GM19328 (cell line): ENCODE results near the gene KEAP1.

Experiments
- ATAC-seq: cut with Tn5 transposase; IDR thresholded peaks from one replicate; pipeline ENCODE4 v1.9.1; 2021; ENCODE audit warnings: mild to moderate bottlenecking, moderate library complexity; ENCODE audit not compliant: unreplicated experiment

KEAP1 gene

DNA sequence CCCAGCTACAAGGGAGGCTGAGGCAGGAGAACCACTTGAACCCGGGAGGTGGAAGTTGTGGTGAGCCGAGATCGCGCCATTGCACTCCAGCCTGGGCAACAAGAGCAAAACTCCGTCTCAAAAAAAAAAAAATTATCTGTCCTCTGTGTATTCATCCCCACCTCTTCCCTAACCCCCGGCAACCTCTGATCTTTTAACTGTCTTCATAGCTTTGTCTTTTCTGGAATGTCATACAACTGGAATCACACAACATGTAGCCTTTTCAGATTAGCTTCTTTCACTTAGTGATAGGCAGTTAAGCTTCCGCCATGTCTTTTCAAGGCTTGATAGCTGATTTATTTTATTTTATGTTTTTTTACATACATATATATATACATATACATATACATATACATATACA lies 22.5 kb upstream of the KEAP1 start:
- no peak for ATAC-seq

DNA sequence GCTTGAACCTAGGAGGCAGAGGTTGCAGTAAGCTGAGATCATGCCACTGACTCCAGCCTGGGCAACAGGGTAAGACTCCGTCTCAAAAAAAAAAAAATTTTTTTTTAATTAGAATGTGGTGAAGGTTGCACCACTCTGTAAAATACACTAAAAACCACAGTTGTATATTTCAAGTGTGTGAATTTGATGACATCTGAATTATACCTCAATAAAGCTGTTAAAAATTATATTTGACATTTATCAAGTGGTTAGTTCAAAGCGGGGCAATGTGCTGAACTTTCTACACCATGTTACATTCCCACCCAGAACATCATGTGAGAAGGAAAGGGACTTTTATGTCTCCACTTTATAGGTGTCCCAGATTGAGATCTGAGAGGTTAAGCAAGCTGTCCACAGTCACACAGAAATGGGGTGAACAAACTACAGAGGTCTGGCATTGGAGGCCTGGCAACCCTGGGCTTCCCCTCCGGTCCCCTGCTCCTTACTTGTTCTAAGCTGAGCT lies 20.0 kb upstream of the KEAP1 start:
- no peak for ATAC-seq

DNA sequence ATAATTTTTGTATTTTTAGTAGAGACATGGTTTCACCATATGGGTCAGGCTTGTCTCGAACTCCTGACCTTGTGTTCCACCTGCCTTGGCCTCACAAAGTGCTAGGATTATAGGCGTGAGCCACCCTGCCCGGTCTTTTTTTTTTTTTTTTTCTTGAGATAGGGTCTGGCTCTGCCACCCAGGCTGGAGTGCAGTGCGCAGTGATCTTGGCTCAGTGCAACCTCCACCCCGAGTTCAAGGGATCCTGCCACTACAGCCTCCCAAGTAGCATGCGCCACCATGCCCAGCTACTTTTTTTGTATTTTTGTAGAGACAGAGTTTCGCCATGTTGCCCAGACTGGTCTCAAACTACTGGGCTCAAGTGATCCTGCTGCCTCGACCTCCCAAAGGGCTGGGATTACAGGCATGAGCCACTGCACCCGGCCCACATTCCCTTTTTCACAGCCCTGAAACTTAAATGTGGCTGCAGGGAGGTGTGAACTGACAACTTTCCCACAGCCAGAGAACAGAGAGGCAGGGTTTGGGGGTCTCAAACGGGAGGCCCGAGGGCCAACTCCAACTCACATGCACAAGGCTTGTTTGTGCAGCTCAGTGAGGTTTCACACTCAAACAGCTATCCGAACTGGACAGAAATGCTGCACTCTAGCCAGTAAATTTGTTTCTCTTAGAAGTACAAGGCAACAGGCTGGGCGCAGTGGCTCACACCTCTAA lies 18.5 kb upstream of the KEAP1 start:
- no peak for ATAC-seq

DNA sequence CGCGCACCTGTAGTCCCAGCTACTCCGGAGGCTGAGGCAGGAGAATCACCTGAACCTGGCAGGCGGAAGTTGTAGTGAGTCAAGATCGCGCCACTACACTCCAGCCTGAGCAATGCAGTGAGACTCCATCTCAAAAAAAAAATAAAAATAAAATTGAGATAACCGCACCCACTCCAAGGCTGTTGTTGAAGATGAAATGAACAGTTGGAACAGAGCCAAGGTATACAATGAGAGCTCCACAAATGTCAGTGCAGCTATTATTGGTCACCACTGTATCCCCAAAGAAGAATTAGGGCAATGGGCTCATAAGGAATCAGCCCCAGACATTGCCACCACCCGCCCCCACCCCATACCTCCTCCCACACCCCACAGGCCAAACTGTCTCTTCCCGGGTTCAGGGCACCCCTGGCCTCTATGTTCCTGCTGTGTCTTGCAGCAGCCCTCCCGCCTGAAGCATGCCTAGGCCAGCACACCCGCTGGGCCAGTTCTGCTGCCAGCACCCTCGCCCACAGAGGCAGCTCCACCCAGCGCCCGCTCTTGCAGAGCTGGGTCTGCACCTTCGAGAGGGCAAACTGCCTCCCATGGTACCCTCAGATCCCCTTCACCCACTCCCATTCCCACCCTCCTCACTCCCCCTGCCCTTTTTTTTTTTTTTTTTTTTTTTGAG lies 17.6 kb upstream of the KEAP1 start:
- no peak for ATAC-seq

DNA sequence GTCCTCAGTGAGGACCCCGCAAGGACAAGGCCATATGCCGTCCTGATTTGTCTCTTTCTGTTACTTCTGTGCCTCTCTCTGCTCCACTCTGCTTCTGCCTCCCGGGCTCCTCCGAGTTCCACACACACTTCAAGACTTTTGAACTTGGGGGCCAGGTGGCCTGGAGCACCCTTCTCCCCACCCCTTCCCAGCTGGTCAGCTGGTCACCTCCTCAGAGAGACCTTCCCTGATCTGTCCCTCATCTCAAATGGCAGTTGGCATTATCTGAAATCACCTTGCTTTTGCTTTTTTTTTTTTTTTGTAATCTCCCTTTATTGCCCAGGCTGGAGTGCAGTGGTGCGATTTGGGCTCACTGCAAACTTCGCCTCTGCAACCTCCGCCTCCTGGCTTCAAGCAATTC lies 16.3 kb upstream of the KEAP1 start:
- no peak for ATAC-seq

GRCh38 chr19:10518444-10519361 lies 15.5 kb upstream of the KEAP1 start:
- ATAC-seq, result no peak

DNA sequence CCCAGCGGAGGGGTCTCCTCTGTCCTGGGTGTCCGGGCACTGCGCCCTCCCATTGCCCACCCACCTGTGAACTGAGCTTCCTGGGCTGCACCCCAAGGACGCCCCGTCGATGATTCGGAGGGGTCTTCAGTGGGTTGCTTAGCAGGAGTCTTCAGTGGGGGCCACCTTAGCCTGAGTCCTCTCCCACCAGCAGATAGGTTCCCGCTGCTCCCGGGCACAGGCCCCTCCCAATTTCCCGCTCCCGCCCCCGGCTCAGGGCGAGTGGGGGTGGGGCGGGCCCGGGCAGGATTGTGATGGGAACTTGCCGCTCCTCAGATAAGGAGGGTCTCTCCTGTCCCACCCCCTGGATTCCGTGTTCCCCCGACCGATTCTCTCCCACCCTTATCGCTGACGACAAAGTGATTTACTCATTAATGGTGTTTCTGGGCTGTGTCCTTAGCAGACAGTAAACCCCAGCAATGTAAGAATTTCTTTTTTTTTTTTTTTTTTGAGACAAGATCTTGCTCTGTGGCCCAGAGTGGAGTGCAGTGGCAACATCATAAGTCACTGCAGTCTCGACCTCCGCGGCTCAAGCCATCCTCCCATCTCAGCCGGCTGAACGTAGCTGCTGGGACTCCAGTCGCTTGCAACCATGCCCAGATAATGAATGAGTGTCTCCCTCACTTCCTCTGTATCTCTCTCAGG lies 14.7 kb upstream of the KEAP1 start:
- no peak for ATAC-seq

DNA sequence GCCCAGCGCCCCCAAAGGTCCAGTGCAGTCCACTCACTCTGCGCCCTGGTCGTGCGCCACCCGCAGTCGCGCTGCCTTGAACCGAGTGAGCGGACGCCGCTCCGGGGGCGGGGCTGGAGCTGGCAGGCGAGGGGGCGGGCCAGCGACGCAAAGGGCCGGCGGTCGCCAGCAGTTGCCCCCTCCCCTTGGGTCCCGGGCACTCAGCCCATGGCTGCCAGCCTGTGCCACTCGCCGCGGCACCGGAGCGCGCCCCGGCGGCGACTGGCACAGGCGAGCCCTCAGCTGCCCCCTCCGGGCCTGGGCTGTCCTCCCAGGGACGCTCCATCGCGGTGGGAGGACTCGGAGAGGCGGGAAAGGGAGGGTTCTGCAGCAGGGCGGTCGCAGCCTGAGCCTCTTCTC lies 14.2 kb upstream of the KEAP1 start, which contains the start of gene S1PR5:
TSS of gene S1PR5 (minus strand) at position 87 of the 399 bp plus-strand sequence. CDS start 2,436 bp downstream, outside the sequence.
- ATAC-seq, result no peak

- ATAC-seq, result no peak
These were observed 13.6 kb upstream of the KEAP1 start for GRCh38 chr19:10516671-10517286.

DNA sequence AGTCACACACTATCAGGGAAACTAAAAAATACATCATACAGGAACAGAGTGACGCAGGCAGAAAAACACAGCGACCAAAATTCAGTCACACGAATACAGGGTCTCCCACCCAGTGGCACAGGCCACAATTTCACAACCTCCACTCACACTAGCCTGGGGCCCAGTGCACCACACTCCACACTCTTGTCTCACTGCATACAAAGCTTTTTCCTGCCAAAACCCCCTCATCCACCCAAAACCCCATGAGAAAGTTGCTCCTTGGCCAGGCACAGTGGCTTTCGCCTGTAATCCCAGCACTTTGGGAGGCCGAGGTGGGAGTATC lies 12.9 kb upstream of the KEAP1 start:
- ATAC-seq, result no peak

- no peak for ATAC-seq
These were observed 11.3 kb upstream of the KEAP1 start for GRCh38 chr19:10514211-10515145.

- ATAC-seq, result no peak
These were observed 10.1 kb upstream of the KEAP1 start for GRCh38 chr19:10513223-10513622.

- no peak for ATAC-seq
These were observed 7.2 kb upstream of the KEAP1 start for GRCh38 chr19:10510301-10510802.

- ATAC-seq, result no peak
These were observed 5.6 kb upstream of the KEAP1 start for GRCh38 chr19:10508707-10509106.

GRCh38 chr19:10508036-10508435 lies 4.9 kb upstream of the KEAP1 start:
- no peak for ATAC-seq

- ATAC-seq, result no peak
These were observed 2.5 kb upstream of the KEAP1 start for GRCh38 chr19:10505583-10506229.

- peak; percentile 88 for ATAC-seq
These were observed 593 bp downstream of the KEAP1 start for GRCh38 chr19:10502524-10503001.

DNA sequence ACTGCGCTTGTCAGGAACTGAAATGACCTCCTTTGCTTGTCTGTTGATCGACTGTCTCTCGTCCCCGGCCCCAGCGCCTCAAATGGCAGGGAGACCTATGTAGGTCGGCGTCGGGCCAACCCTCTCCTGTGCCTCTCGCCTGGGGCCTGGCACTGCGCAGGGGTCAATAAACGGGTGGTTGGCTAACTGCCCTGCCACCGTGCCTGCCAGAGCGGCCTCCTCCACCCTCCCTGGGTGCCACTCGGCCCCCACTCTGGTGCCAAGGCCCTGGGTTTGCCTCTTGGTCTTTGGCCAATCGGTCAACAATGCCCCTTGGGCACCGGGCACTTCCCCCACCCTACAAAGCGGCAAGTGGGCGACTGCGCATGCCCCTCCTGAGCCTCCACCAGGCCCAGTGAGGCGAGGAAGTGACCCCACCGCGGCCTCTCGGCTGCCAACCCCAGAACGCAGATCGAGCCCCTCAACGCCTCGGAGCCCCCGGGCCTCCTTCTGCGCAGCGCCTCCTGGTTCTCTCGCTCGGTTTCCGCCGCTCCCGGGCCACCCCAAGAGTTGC lies 1.1 kb downstream of the KEAP1 start:
- ATAC-seq, result peak; percentile 12
